K562 (cell line): Measurements from ENCODE around the gene KCTD7. TPM values are rescaled to one million over a fixed set of nuclear protein-coding genes. Genes with fewer than 3 reads are reported as not detected.
A peak's percentile ranks its signal among the peaks of the same experiment; 100 is the strongest.

Experiments used
- ATAC-seq: fragments of 200-7000 bp; cut with Tn5 transposase; 3 replicates; pipeline ENCODE4 v1.9.1; 2020; ENCODE audit warnings: moderate library complexity
- BruUV-seq: library from RNA; stranded (reverse); fragments of 400-500 nt; replicated peaks from 2 replicates; lab custom pipeline; 2021; lab: Mats Ljungman, UMichigan
- CTCF ChIA-PET: fragments of 300-600 bp; formaldehyde crosslinking; extraction: SDS; loops from one replicate; lab custom pipeline; 2021; ENCODE audit warnings: low intra/inter-chr PET ratio; lab: Yijun Ruan, JAX
- POLR2A ChIA-PET: fragments of 300-600, 350-650 bp; sonication (Branson Sonifier 250); formaldehyde crosslinking; extraction: SDS; loops from one replicate; lab custom pipeline; 2021; ENCODE audit warnings: antibody characterized with exemption, inconsistent platforms; lab: Yijun Ruan, JAX
- DNase-seq, 4 experiments: peaks; one replicate each; pipeline versions ENCODE4 v3.0.0 to v3.0.0-alpha.2; 2011 to 2018; ENCODE audit warnings: low spot score in 3 of 4, mixed read lengths in 3 of 4; ENCODE audit errors: extremely low read depth in 1 of 4
- FAIRE-seq: peaks from 2 replicates; lab custom pipeline; 2011; peaks lifted over from hg19 to GRCh38; lab: Jason Lieb, UNC
- H2AFZ ChIP-seq: 2 replicates; pipeline ENCODE4 v1.6.0; 2011; ENCODE audit warnings: low read depth, low read length, control low read depth, inconsistent platforms
- H3K27ac ChIP-seq: fragments of 200-600 bp; 3 replicates; pipeline ENCODE4 v1.8.0; 2011; ENCODE audit warnings: low read depth, mild to moderate bottlenecking, control low read depth, inconsistent platforms, low read length, moderate library complexity, mixed read lengths; ENCODE audit errors: extremely low read depth
- H3K27me3 ChIP-seq, 2 experiments: fragments of 300-600 bp in 1 of 2; 2 replicates in 1 of 2; 3 replicates in 1 of 2; pipeline versions ENCODE4 v1.6.0 to v1.8.0; 2011; ENCODE audit warnings: inconsistent platforms in 2 of 2, low read length in 2 of 2, mild to moderate bottlenecking in 1 of 2, mixed read lengths in 1 of 2, moderate library complexity in 1 of 2; ENCODE audit not compliant: control insufficient read depth in 2 of 2, insufficient read depth in 2 of 2
- H3K36me3 ChIP-seq: fragments of 300-600 bp; 3 replicates; pipeline ENCODE4 v1.8.0; 2011; ENCODE audit warnings: mild to moderate bottlenecking, low read length, inconsistent platforms; ENCODE audit not compliant: control insufficient read depth, insufficient read depth
- H3K4me1 ChIP-seq, 2 experiments: fragments of 200-600 bp in 1 of 2; replicated peaks in 1 of 2; 2 replicates in 1 of 2; 3 replicates in 1 of 2; pipeline versions ENCODE4 v1.5.1 to v1.8.0; 2011; ENCODE audit warnings: inconsistent platforms in 2 of 2, low read length in 2 of 2, mild to moderate bottlenecking in 1 of 2, mixed read lengths in 1 of 2, moderate library complexity in 1 of 2; ENCODE audit not compliant: control insufficient read depth in 2 of 2, insufficient read depth in 2 of 2
- H3K4me2 ChIP-seq: 2 replicates; pipeline ENCODE4 v1.6.1; 2011; ENCODE audit warnings: low read length, control low read depth, inconsistent platforms, mixed read lengths; ENCODE audit not compliant: insufficient read depth
- H3K4me3 ChIP-seq: fragments of 200-600 bp; sonication (generic), shearing (Covaris generic); 2 replicates; pipeline ENCODE4 v1.5.1; 2016; ENCODE audit warnings: control low read depth, inconsistent platforms
- H3K79me2 ChIP-seq: fragments of 200-600 bp; 3 replicates; pipeline ENCODE4 v1.8.0; 2011; ENCODE audit warnings: low read length, inconsistent platforms; ENCODE audit not compliant: control insufficient read depth, insufficient read depth
- H3K9ac ChIP-seq, 2 experiments: 2 replicates each; pipeline versions ENCODE4 v1.6.0 to v1.6.1; 2011; ENCODE audit warnings: low read depth in 2 of 2, low read length in 2 of 2, control low read depth in 1 of 2, inconsistent platforms in 1 of 2, mild to moderate bottlenecking in 1 of 2, mixed read lengths in 1 of 2; ENCODE audit not compliant: insufficient read depth in 1 of 2
- H3K9me1 ChIP-seq: one replicate; pipeline ENCODE4 v1.6.0; 2011; ENCODE audit warnings: inconsistent platforms, mild to moderate bottlenecking, low read length, moderate library complexity; ENCODE audit not compliant: control insufficient read depth, insufficient read depth
- H3K9me3 ChIP-seq: replicated peaks from 2 replicates; pipeline ENCODE4 v1.5.1; 2011; ENCODE audit warnings: low read depth, low read length, inconsistent platforms; ENCODE audit not compliant: control insufficient read depth, insufficient read depth
- H4K20me1 ChIP-seq: replicated peaks from 2 replicates; pipeline ENCODE4 v1.6.1; 2011; ENCODE audit warnings: low read length, inconsistent platforms, mixed read lengths; ENCODE audit not compliant: control insufficient read depth, insufficient read depth
- CTCF ChIP-seq, 3 experiments: IDR thresholded peaks in 2 of 3; conservative IDR thresholded peaks in 1 of 3; 2 replicates each; pipeline ENCODE4 v1.5.1; 2011 to 2012; ENCODE audit warnings: low read length in 3 of 3, mild to moderate bottlenecking in 3 of 3, control low read depth in 2 of 3, improper control_type of control experiment in 1 of 3, inconsistent platforms in 1 of 3, low read depth in 1 of 3, mixed read lengths in 1 of 3, moderate library complexity in 1 of 3; ENCODE audit not compliant: insufficient read depth in 2 of 3
- MAFF ChIP-seq: IDR thresholded peaks from 2 replicates; pipeline ENCODE4 v1.6.1; 2012; ENCODE audit warnings: low read length, improper control_type of control experiment
- MAFG ChIP-seq: fragments of 450-650 bp; conservative IDR thresholded peaks from 2 replicates; pipeline ENCODE4 v1.6.1; 2016; ENCODE audit warnings: missing genetic modification characterization, missing compliant biosample characterization
- NCOA6 ChIP-seq: fragments of 450-650 bp; IDR thresholded peaks from 2 replicates; pipeline ENCODE4 v1.6.1; 2017; ENCODE audit warnings: mild to moderate bottlenecking
- ZNF395 ChIP-seq: fragments of 200-800 bp; sonication (Bioruptor generic); IDR thresholded peaks from 2 replicates; pipeline ENCODE4 v1.6.1; 2017; ENCODE audit warnings: missing genetic modification characterization, missing compliant biosample characterization
- WGBS: fragments of 100-300 bp; shearing (Covaris generic); methylation state at CpG from one replicate; pipeline ENCODE4 v1.1.6; 2016; ENCODE audit warnings: low coverage, mixed read lengths; ENCODE audit not compliant: insufficient coverage; ENCODE audit errors: missing lambda C conversion rate; 5-methylcytosine and 5-hydroxymethylcytosine counted together
- in situ Hi-C: fragments of 300-500 bp; cut with MboI; formaldehyde crosslinking; loops from 4 replicates; pipeline ENCODE4 v1.15.0; 2018; ENCODE audit warnings: inconsistent platforms, mixed read lengths
- intact Hi-C: fragments of 100-400 bp; cut with micrococcal nuclease; formaldehyde crosslinking; loops from 2 replicates; pipeline ENCODE4 v1.14.2; 2022
- polyA plus RNA-seq, 8 experiments: library from polyadenylated mRNA; depleted of rRNA in 4 of 8; stranded (reverse) in 5 of 8; unstranded in 3 of 8; fragments of >200 nt; fragmentation: Nextera tagmentation in 2 of 8; fragmentation: Illumina TruSeq in 1 of 8; extraction: Ambion mirVana in 2 of 8; extraction: Trizol in 1 of 8; gene quantifications; 2 replicates each; pipeline versions ENCODE4 v1.2.1 to v1.2.3, GENCODE V29; 2011 to 2014; ENCODE audit warnings: inconsistent platforms in 1 of 8, missing spikeins in 1 of 8
- total RNA-seq, 7 experiments: library from RNA; depleted of rRNA in 6 of 7; stranded (reverse); fragments of >200 nt in 6 of 7; fragmentation: Illumina TruSeq in 2 of 7; extraction: Trizol in 2 of 7; gene quantifications; 2 replicates each; pipeline versions ENCODE4 v1.2.1 to v1.2.3, GENCODE V29; 2011 to 2021; ENCODE audit warnings: low replicate concordance in 1 of 7

The KCTD7 gene
- total and polyA plus RNA-seq, 9 of the 15 experiments (the other 6 are each of a cell fraction or from before 2014, with no cell fraction given): 1.5 to 26.0 (median 9.0) TPM

GRCh38 chr7:66635982-66636546 lies 7.4 kb downstream of the KCTD7 start (continued):
- TF ChIP-seq ZNF395 (CRISPR knock-in tag) (0 out of 2 replicates have a peak, but pooled peaks have one; percentile 33), MAFG (tag) (peak; percentile 28; the same call in 1 of the 2 replicates), MAFF (peak; percentile 36; the same call in 1 of the 2 replicates)

- no peak overlapping the region for H3K4me3 ChIP-seq
- FAIRE-seq: no peak
- BruUV-seq: no TSS peak
- H3K4me1 ChIP-seq: peaks cover 24 to 27% of the 10 kb centered on the region in 2 experiments
- no peak overlapping the region for H3K27ac ChIP-seq
- H3K36me3 ChIP-seq: peaks cover 49% of the 10 kb centered on the region
- TF ChIP-seq NCOA6 (no peak), CTCF (IDR thresholded peaks at IDR 0.05 in 2 of 3, conservative IDR thresholded peaks at IDR 0.05 in 1 of 3; ENCODE audit: insufficient read depth in 2 of 3, low read depth in 1 of 3, low read length in 3 of 3) (peak in 2 of 3 experiments; percentile 14; a peak in 1 of 6 replicates)
- no peaks in the 10 kb centered on the region for H3K9me3 ChIP-seq
- ChIA-PET CTCF (no interaction called here), POLR2A (interaction anchor here (0.5 to 1.5 kb wide), 3 partner anchors 12 to 259 kb away, joined by 3 read pairs; no protein-coding TSS in a partner anchor)
- no peaks in the 10 kb centered on the region for H3K79me2 ChIP-seq
- in situ Hi-C loops: loop anchor here (5.0 kb wide), 1 partner anchor 34 kb away; no protein-coding TSS in a partner anchor
- no peak overlapping the region for H3K4me2 ChIP-seq
- peak in 1 of 4 experiments; percentile 35 for DNase-seq
- 87% methylated on average over 19 of the region's 21 CpGs for WGBS
- intact Hi-C loops: no loop called here
- peak overlapping the region in 1 of 2 experiments; percentile 18; a peak in 1 of 4 replicates for H3K9ac ChIP-seq
- H3K9me1 ChIP-seq: peaks cover 6% of the 10 kb centered on the region
- ATAC-seq: no peak
- no peak overlapping the region for H2AFZ ChIP-seq
- peaks cover 14% of the 10 kb centered on the region for H4K20me1 ChIP-seq
- no peaks in the 10 kb centered on the region for H3K27me3 ChIP-seq
Observed at GRCh38 chr7:66638309-66639099, 9.8 kb downstream of the KCTD7 start.
